Measurements from ENCODE around the gene ISCA1.

Gene ISCA1

DNA sequence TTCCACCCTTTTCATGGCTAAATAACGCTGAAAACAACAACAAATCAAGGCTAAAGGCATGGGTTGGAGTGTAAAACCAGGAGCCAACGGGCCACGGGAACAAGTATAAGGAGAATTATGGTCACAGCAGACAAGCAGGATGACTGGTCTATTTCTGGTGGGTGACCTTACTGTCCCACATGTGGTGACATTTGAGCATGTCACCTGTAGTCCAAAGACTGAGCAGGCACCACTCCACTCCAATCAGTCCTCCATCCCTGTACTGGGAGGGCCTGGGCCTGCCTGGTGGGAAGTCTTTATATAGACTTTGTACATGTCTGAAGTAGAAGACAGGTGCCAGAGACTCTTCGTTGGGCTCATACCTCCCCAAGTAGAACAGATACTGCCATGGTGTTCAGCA is 59.7 kb downstream of the ISCA1 start:
- DNase-seq (ENCODE audit: low read depth): no peak

DNA sequence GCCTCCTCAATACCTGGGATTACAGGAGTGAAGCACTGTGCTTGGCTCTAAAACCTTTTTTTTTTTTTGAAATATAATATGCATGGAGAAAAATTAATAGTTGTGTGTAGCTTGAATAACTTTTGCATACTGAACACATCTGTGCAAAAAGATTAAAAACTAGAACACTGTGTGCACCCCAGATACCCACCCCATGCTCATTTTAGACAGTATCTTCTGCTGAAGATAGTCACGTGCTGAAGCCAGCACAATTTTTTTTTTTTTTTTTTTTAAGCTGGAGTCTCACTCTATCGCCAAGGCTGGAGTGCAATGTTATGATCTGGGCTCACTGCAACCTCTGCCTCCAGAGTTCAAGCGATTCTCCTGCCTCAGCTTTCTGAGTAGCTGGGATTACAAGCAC is 62.7 kb downstream of the ISCA1 start:
- DNase-seq (ENCODE audit: low read depth): no peak

DNA sequence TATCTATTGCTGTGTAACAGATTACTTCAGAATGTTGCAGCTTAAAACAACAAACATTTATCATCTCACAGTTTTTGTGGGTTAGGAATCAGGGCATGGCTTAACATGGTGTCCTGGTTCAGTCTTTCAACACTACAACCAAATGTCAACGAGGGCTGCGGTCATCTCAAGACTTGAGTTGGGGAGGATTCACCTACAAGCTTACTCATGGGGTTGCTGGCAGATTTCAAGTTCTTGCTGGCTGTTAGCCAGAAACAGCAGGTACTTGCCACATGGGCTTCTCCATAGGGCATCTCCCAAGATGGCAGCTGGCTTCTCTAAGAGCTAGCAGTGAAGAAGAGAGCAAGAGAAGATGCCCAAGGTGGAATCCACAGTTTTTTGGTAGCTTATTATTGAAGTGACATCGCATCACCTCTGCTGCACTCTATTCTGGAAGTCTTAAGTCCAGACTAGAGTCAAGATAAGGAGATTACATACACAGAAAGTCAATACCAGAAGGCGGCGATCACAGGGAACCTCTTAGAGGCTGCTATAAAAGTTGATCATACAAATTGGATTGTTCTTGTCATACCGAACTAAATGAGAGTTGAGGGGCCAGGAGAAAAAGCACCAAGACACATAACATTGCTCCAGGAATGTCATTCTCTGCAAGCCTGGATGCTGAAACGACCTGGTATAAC is 65.1 kb downstream of the ISCA1 start:
- DNase-seq (ENCODE audit: low read depth): no peak
